GM12878 (cell line): ENCODE results near the gene TMEM198.

ENCODE experiments used
- ETV6 ChIP-seq, 2 experiments: fragments of 450-650 bp in 1 of 2; IDR thresholded peaks in 1 of 2; conservative IDR thresholded peaks in 1 of 2; 2 replicates each; pipeline ENCODE4 v1.6.1; 2014; ENCODE audit warnings: antibody characterized with exemption in 1 of 2, borderline replicate concordance in 1 of 2, low read depth in 1 of 2, mild to moderate bottlenecking in 1 of 2, moderate library complexity in 1 of 2
- POLR2A ChIP-seq: IDR thresholded peaks from 2 replicates; pipeline ENCODE4 v1.6.1; 2011; ENCODE audit warnings: low read depth, mild to moderate bottlenecking, low read length
- POLR2AphosphoS5 ChIP-seq: IDR thresholded peaks from 2 replicates; pipeline ENCODE4 v1.6.1; 2011; ENCODE audit warnings: mild to moderate bottlenecking, low read length, inconsistent platforms
- SMC3 ChIP-seq: IDR thresholded peaks from 2 replicates; pipeline ENCODE4 v1.6.1; 2011; ENCODE audit warnings: low read length, improper control_type of control experiment, borderline replicate concordance
- SP1 ChIP-seq: IDR thresholded peaks from one replicate; pipeline ENCODE4 v1.6.1; 2011; ENCODE audit warnings: low read depth, low read length
- YY1 ChIP-seq: IDR thresholded peaks from 2 replicates; pipeline ENCODE4 v1.6.1; 2011; ENCODE audit warnings: low read depth, mild to moderate bottlenecking, low read length
- TF ChIP-seq, protein P1 (sequence below): IDR thresholded peaks from 2 replicates; pipeline ENCODE4 v1.6.1; 2011; ENCODE audit warnings: mild to moderate bottlenecking, low read depth, low read length, moderate library complexity; ENCODE audit not compliant: insufficient replicate concordance
- TF ChIP-seq, protein P2 (sequence below), 3 experiments: IDR thresholded peaks in 2 of 3; conservative IDR thresholded peaks in 1 of 3; 2 replicates each; pipeline ENCODE4 v1.5.1; 2011; ENCODE audit warnings: low read depth in 3 of 3, low read length in 3 of 3, mild to moderate bottlenecking in 3 of 3, control low read depth in 2 of 3, moderate library complexity in 2 of 3, inconsistent platforms in 1 of 3, mixed read lengths in 1 of 3; ENCODE audit not compliant: control insufficient read depth in 2 of 3, insufficient read depth in 1 of 3; ENCODE audit errors: extremely low read depth in 1 of 3

DNA sequence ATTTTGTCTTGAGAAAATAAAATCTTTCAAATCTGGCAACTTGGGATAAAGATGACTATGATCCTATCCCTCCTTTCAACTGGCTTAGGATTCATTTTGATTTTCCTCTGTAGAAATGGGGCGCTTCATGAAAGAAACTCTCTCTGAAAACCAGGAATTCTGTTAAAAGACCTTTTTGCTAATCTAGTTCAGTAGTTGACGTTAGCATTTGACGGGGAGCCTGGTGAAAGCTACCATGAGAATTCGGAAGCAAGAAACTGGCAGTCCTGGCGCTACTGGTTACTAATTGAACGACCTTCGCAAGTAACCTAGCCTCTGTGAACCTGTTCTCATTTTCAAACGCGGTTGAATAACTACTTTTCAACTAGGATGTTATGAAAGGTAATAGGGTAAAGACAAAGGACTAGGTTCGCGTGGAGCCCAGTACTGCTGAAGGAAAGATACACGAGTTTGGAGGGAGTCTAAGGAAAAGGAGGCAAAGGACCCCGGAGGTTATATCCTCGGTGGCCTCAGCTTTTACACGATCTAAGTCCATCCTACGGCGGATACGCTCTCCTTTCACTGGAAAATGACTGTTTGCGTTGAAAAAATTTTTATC lies 53.2 kb downstream of the TMEM198 start:
- TF ChIP-seq, protein P1, sequence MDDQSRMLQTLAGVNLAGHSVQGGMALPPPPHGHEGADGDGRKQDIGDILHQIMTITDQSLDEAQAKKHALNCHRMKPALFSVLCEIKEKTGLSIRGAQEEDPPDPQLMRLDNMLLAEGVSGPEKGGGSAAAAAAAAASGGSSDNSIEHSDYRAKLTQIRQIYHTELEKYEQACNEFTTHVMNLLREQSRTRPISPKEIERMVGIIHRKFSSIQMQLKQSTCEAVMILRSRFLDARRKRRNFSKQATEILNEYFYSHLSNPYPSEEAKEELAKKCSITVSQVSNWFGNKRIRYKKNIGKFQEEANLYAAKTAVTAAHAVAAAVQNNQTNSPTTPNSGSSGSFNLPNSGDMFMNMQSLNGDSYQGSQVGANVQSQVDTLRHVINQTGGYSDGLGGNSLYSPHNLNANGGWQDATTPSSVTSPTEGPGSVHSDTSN: no peak
- TF ChIP-seq POLR2A: no peak
- no peak for TF ChIP-seq ETV6 (conservative IDR thresholded peaks at IDR 0.05 in 1 of 2, IDR thresholded peaks at IDR 0.05 in 1 of 2; ENCODE audit: borderline replicate concordance in 1 of 2, low read depth in 1 of 2)
- no peak for TF ChIP-seq YY1
- TF ChIP-seq, protein P2, sequence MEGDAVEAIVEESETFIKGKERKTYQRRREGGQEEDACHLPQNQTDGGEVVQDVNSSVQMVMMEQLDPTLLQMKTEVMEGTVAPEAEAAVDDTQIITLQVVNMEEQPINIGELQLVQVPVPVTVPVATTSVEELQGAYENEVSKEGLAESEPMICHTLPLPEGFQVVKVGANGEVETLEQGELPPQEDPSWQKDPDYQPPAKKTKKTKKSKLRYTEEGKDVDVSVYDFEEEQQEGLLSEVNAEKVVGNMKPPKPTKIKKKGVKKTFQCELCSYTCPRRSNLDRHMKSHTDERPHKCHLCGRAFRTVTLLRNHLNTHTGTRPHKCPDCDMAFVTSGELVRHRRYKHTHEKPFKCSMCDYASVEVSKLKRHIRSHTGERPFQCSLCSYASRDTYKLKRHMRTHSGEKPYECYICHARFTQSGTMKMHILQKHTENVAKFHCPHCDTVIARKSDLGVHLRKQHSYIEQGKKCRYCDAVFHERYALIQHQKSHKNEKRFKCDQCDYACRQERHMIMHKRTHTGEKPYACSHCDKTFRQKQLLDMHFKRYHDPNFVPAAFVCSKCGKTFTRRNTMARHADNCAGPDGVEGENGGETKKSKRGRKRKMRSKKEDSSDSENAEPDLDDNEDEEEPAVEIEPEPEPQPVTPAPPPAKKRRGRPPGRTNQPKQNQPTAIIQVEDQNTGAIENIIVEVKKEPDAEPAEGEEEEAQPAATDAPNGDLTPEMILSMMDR (IDR thresholded peaks at IDR 0.05 in 2 of 3, conservative IDR thresholded peaks at IDR 0.05 in 1 of 3; ENCODE audit: control insufficient read depth in 2 of 3, extremely low read depth in 1 of 3, insufficient read depth in 1 of 3, low read depth in 3 of 3, low read length in 3 of 3): no peak
- TF ChIP-seq SP1: no peak
- TF ChIP-seq SMC3: no peak
- TF ChIP-seq POLR2AphosphoS5: no peak
